K562 (cell line): ENCODE measurements around the gene A4GNT. TPM values are rescaled to one million over a fixed set of nuclear protein-coding genes. Genes with fewer than 3 reads are reported as not detected.

Experiments
- ATAC-seq: fragments of 200-7000 bp; cut with Tn5 transposase; 3 replicates; pipeline ENCODE4 v1.9.1; 2020; ENCODE audit warnings: moderate library complexity
- BruUV-seq: library from RNA; stranded (reverse); fragments of 400-500 nt; replicated peaks from 2 replicates; lab custom pipeline; 2021; lab: Mats Ljungman, UMichigan
- CTCF ChIA-PET: fragments of 300-600 bp; formaldehyde crosslinking; extraction: SDS; loops from one replicate; lab custom pipeline; 2021; ENCODE audit warnings: low intra/inter-chr PET ratio; lab: Yijun Ruan, JAX
- POLR2A ChIA-PET: fragments of 300-600, 350-650 bp; sonication (Branson Sonifier 250); formaldehyde crosslinking; extraction: SDS; loops from one replicate; lab custom pipeline; 2021; ENCODE audit warnings: antibody characterized with exemption, inconsistent platforms; lab: Yijun Ruan, JAX
- DNase-seq, 4 experiments: peaks; one replicate each; pipeline versions ENCODE4 v3.0.0 to v3.0.0-alpha.2; 2011 to 2018; ENCODE audit warnings: low spot score in 3 of 4, mixed read lengths in 3 of 4; ENCODE audit errors: extremely low read depth in 1 of 4
- FAIRE-seq: peaks from 2 replicates; lab custom pipeline; 2011; peaks lifted over from hg19 to GRCh38; lab: Jason Lieb, UNC
- H2AFZ ChIP-seq: 2 replicates; pipeline ENCODE4 v1.6.0; 2011; ENCODE audit warnings: low read depth, low read length, control low read depth, inconsistent platforms
- H3K27ac ChIP-seq: fragments of 200-600 bp; 3 replicates; pipeline ENCODE4 v1.8.0; 2011; ENCODE audit warnings: low read depth, mild to moderate bottlenecking, control low read depth, inconsistent platforms, low read length, moderate library complexity, mixed read lengths; ENCODE audit errors: extremely low read depth
- H3K27me3 ChIP-seq, 2 experiments: fragments of 300-600 bp in 1 of 2; 2 replicates in 1 of 2; 3 replicates in 1 of 2; pipeline versions ENCODE4 v1.6.0 to v1.8.0; 2011; ENCODE audit warnings: inconsistent platforms in 2 of 2, low read length in 2 of 2, mild to moderate bottlenecking in 1 of 2, mixed read lengths in 1 of 2, moderate library complexity in 1 of 2; ENCODE audit not compliant: control insufficient read depth in 2 of 2, insufficient read depth in 2 of 2
- H3K36me3 ChIP-seq: fragments of 300-600 bp; 3 replicates; pipeline ENCODE4 v1.8.0; 2011; ENCODE audit warnings: mild to moderate bottlenecking, low read length, inconsistent platforms; ENCODE audit not compliant: control insufficient read depth, insufficient read depth
- H3K4me1 ChIP-seq, 2 experiments: fragments of 200-600 bp in 1 of 2; replicated peaks in 1 of 2; 2 replicates in 1 of 2; 3 replicates in 1 of 2; pipeline versions ENCODE4 v1.5.1 to v1.8.0; 2011; ENCODE audit warnings: inconsistent platforms in 2 of 2, low read length in 2 of 2, mild to moderate bottlenecking in 1 of 2, mixed read lengths in 1 of 2, moderate library complexity in 1 of 2; ENCODE audit not compliant: control insufficient read depth in 2 of 2, insufficient read depth in 2 of 2
- H3K4me2 ChIP-seq: 2 replicates; pipeline ENCODE4 v1.6.1; 2011; ENCODE audit warnings: low read length, control low read depth, inconsistent platforms, mixed read lengths; ENCODE audit not compliant: insufficient read depth
- H3K4me3 ChIP-seq: fragments of 200-600 bp; sonication (generic), shearing (Covaris generic); 2 replicates; pipeline ENCODE4 v1.5.1; 2016; ENCODE audit warnings: control low read depth, inconsistent platforms
- H3K79me2 ChIP-seq: fragments of 200-600 bp; 3 replicates; pipeline ENCODE4 v1.8.0; 2011; ENCODE audit warnings: low read length, inconsistent platforms; ENCODE audit not compliant: control insufficient read depth, insufficient read depth
- H3K9ac ChIP-seq, 2 experiments: 2 replicates each; pipeline versions ENCODE4 v1.6.0 to v1.6.1; 2011; ENCODE audit warnings: low read depth in 2 of 2, low read length in 2 of 2, control low read depth in 1 of 2, inconsistent platforms in 1 of 2, mild to moderate bottlenecking in 1 of 2, mixed read lengths in 1 of 2; ENCODE audit not compliant: insufficient read depth in 1 of 2
- H3K9me1 ChIP-seq: one replicate; pipeline ENCODE4 v1.6.0; 2011; ENCODE audit warnings: inconsistent platforms, mild to moderate bottlenecking, low read length, moderate library complexity; ENCODE audit not compliant: control insufficient read depth, insufficient read depth
- H3K9me3 ChIP-seq: replicated peaks from 2 replicates; pipeline ENCODE4 v1.5.1; 2011; ENCODE audit warnings: low read depth, low read length, inconsistent platforms; ENCODE audit not compliant: control insufficient read depth, insufficient read depth
- H4K20me1 ChIP-seq: replicated peaks from 2 replicates; pipeline ENCODE4 v1.6.1; 2011; ENCODE audit warnings: low read length, inconsistent platforms, mixed read lengths; ENCODE audit not compliant: control insufficient read depth, insufficient read depth
- ARID1B ChIP-seq: fragments of 450-650 bp; IDR thresholded peaks from 2 replicates; pipeline ENCODE4 v1.6.1; 2016; ENCODE audit warnings: antibody characterized with exemption, mild to moderate bottlenecking, inconsistent platforms
- CEBPB ChIP-seq: fragments of 450-650 bp; IDR thresholded peaks from 2 replicates; pipeline ENCODE4 v1.6.1; 2016; ENCODE audit warnings: missing genetic modification characterization, missing compliant biosample characterization
- ESRRA ChIP-seq: fragments of 450-650 bp; IDR thresholded peaks from 2 replicates; pipeline ENCODE4 v1.6.1; 2014; ENCODE audit warnings: low read depth, mild to moderate bottlenecking, moderate library complexity, borderline replicate concordance
- ETV6 ChIP-seq, 3 experiments: fragments of 150-350 bp in 1 of 3; sonication (generic) in 1 of 3; formaldehyde crosslinking in 1 of 3; IDR thresholded peaks; 2 replicates each; pipeline versions ENCODE4 v1.6.1 to v1.8.0; 2014 to 2022; ENCODE audit warnings: borderline replicate concordance in 2 of 3, low read depth in 2 of 3, antibody characterized with exemption in 1 of 3, low read length in 1 of 3, mild to moderate bottlenecking in 1 of 3, missing genetic modification reagents in 1 of 3
- EZH2 ChIP-seq: IDR thresholded peaks from 2 replicates; pipeline ENCODE4 v1.6.1; 2012; ENCODE audit warnings: low read depth, mild to moderate bottlenecking, inconsistent platforms, low read length, borderline replicate concordance
- GABPB1 ChIP-seq: sonication (generic); formaldehyde crosslinking; IDR thresholded peaks from 2 replicates; pipeline ENCODE4 v1.8.0; 2022; ENCODE audit warnings: mild to moderate bottlenecking, missing genetic modification reagents
- HMGN3 ChIP-seq: IDR thresholded peaks from 2 replicates; pipeline ENCODE4 v1.6.1; 2011; ENCODE audit warnings: borderline replicate concordance, low read depth, mild to moderate bottlenecking, mixed read lengths, low read length; ENCODE audit not compliant: insufficient read length; ENCODE audit errors: extremely low read depth
- HOXB6 ChIP-seq: fragments of 250-450 bp; sonication (Bioruptor Pico); IDR thresholded peaks from 2 replicates; pipeline ENCODE4 v1.5.1; 2022; ENCODE audit warnings: mild to moderate bottlenecking, borderline replicate concordance
- NCOA1 ChIP-seq: fragments of 450-650 bp; IDR thresholded peaks from 2 replicates; pipeline ENCODE4 v1.6.1; 2016; ENCODE audit warnings: low read depth
- RBFOX2 ChIP-seq: fragments of 200-400 bp; formaldehyde crosslinking; IDR thresholded peaks from 2 replicates; pipeline ENCODE4 v1.6.1; 2017; ENCODE audit warnings: low read depth, mild to moderate bottlenecking, low read length, moderate library complexity
- RBM39 ChIP-seq: fragments of 200-400 bp; formaldehyde crosslinking; optimal IDR thresholded peaks from 2 replicates; pipeline ENCODE3; 2018; ENCODE audit warnings: low read depth, low read length
- RNF2 ChIP-seq: sonication (generic); IDR thresholded peaks from 2 replicates; pipeline ENCODE4 v1.6.1; 2016
- SREBF2 ChIP-seq: sonication (generic); formaldehyde crosslinking; IDR thresholded peaks from 2 replicates; pipeline ENCODE4 v1.4.0; 2020; ENCODE audit warnings: mild to moderate bottlenecking, missing genetic modification reagents
- STAT5B ChIP-seq: fragments of 250-450 bp; sonication (Bioruptor Pico); IDR thresholded peaks from 2 replicates; pipeline ENCODE4 v1.8.0; 2021; ENCODE audit warnings: mild to moderate bottlenecking, inconsistent platforms
- ZBTB17 ChIP-seq: fragments of 450-650 bp; formaldehyde crosslinking; IDR thresholded peaks from 2 replicates; pipeline ENCODE4 v1.4.0; 2020; ENCODE audit warnings: mild to moderate bottlenecking
- ZFX ChIP-seq: sonication (generic); formaldehyde crosslinking; IDR thresholded peaks from 2 replicates; pipeline ENCODE4 v1.8.0; 2022; ENCODE audit warnings: mild to moderate bottlenecking, missing genetic modification reagents, moderate library complexity
- ZNF212 ChIP-seq: fragments of 450-650 bp; formaldehyde crosslinking; IDR thresholded peaks from 2 replicates; pipeline ENCODE4 v1.4.0; 2020; ENCODE audit warnings: mild to moderate bottlenecking
- ZNF263 ChIP-seq: sonication (generic); formaldehyde crosslinking; IDR thresholded peaks from 2 replicates; pipeline ENCODE4 v1.8.0; 2022; ENCODE audit warnings: mild to moderate bottlenecking, missing genetic modification reagents, borderline replicate concordance
- ZNF3 ChIP-seq: fragments of 250-450 bp; sonication (Bioruptor Pico); IDR thresholded peaks from 2 replicates; pipeline ENCODE4 v1.5.0; 2021; ENCODE audit warnings: mild to moderate bottlenecking, moderate library complexity
- ZNF699 ChIP-seq: fragments of 250-450 bp; sonication (Bioruptor Pico); IDR thresholded peaks from 2 replicates; pipeline ENCODE4 v1.8.0; 2021; ENCODE audit warnings: mild to moderate bottlenecking, moderate library complexity; ENCODE audit not compliant: insufficient replicate concordance
- ZSCAN32 ChIP-seq: fragments of 450-650 bp; formaldehyde crosslinking; IDR thresholded peaks from 2 replicates; pipeline ENCODE4 v1.4.0; 2020; ENCODE audit warnings: mild to moderate bottlenecking, moderate library complexity
- WGBS: fragments of 100-300 bp; shearing (Covaris generic); methylation state at CpG from one replicate; pipeline ENCODE4 v1.1.6; 2016; ENCODE audit warnings: low coverage, mixed read lengths; ENCODE audit not compliant: insufficient coverage; ENCODE audit errors: missing lambda C conversion rate; 5-methylcytosine and 5-hydroxymethylcytosine counted together
- in situ Hi-C: fragments of 300-500 bp; cut with MboI; formaldehyde crosslinking; loops from 4 replicates; pipeline ENCODE4 v1.15.0; 2018; ENCODE audit warnings: inconsistent platforms, mixed read lengths
- intact Hi-C: fragments of 100-400 bp; cut with micrococcal nuclease; formaldehyde crosslinking; loops from 2 replicates; pipeline ENCODE4 v1.14.2; 2022
- polyA plus RNA-seq, 8 experiments: library from polyadenylated mRNA; depleted of rRNA in 4 of 8; stranded (reverse) in 5 of 8; unstranded in 3 of 8; fragments of >200 nt; fragmentation: Nextera tagmentation in 2 of 8; fragmentation: Illumina TruSeq in 1 of 8; extraction: Ambion mirVana in 2 of 8; extraction: Trizol in 1 of 8; gene quantifications; 2 replicates each; pipeline versions ENCODE4 v1.2.1 to v1.2.3, GENCODE V29; 2011 to 2014; ENCODE audit warnings: inconsistent platforms in 1 of 8, missing spikeins in 1 of 8
- total RNA-seq, 7 experiments: library from RNA; depleted of rRNA in 6 of 7; stranded (reverse); fragments of >200 nt in 6 of 7; fragmentation: Illumina TruSeq in 2 of 7; extraction: Trizol in 2 of 7; gene quantifications; 2 replicates each; pipeline versions ENCODE4 v1.2.1 to v1.2.3, GENCODE V29; 2011 to 2021; ENCODE audit warnings: low replicate concordance in 1 of 7
- TF ChIP-seq, protein P1 (sequence below): fragments of 450-650 bp; formaldehyde crosslinking; conservative IDR thresholded peaks from 2 replicates; pipeline ENCODE4 v1.4.0; 2022; ENCODE audit warnings: mild to moderate bottlenecking, missing genetic modification characterization

The A4GNT gene
- total and polyA plus RNA-seq, 9 of the 15 experiments (the other 6 are each of a cell fraction or from before 2014, with no cell fraction given) = not detected

DNA sequence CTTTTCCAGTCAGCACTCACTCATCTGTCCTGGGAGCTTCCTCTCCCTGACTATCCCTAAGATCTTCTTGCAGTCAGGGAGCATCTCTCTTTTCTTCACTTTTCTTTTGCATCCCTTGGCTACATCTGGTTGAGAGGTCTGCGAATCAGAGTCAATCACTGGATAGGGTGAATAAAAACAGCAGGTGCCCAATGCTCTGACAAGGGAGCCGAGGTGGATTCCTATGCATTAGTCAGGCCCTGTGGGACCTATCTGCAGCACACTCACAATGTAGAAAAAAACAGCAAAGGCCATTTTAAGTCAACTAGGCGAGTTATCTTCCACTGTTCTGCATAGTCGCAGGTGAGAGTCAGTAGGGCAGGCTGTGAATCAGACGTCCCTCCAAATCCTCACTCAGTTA, 52.3 kb downstream of the A4GNT start (continued):
- TF ChIP-seq HOXB6 (CRISPR knock-in tag) (no peak), CEBPB (tag) (no peak), ZNF263 (CRISPR knock-in tag) (no peak), ZNF699 (CRISPR knock-in tag) (no peak), ZSCAN32 (no peak), ARID1B (no peak), SREBF2 (CRISPR knock-in tag) (no peak), ZNF212 (CRISPR knock-in tag) (no peak)
- TF ChIP-seq, all 486 proteins: peak for 0

DNA sequence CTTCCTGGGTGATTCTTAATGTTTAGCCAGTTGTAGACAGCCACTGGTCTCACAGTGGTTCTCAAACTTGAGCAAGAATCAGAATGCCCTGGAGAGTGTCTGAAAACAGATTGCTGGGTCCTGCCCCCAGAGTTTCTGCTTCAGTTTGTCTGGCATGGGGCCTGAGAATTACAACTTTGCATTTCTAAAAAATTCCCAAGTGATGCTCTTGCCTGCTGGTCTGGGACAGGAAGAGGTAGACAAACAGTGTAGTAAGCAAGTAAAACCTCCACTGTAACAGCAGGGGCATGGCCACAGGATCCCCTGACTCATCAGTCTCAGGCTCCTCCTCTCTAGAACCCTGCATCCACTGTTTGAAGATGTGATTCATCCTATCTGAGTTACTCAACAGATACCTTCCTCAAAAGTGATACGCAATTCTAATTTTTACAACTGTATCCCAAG, 53.3 kb downstream of the A4GNT start:
- H2AFZ ChIP-seq = no peak overlapping the region
- H3K36me3 ChIP-seq = no peaks in the 10 kb centered on the region
- no peaks in the 10 kb centered on the region for H3K9me3 ChIP-seq
- ATAC-seq = no peak
- in situ Hi-C loops (no loop called here), intact Hi-C loops (no loop called here)
- 0% methylated on average over 1 of the region's 1 CpG for WGBS
- no peaks in the 10 kb centered on the region for H3K4me1 ChIP-seq
- no peaks in the 10 kb centered on the region for H3K79me2 ChIP-seq
- no peak overlapping the region for H3K27ac ChIP-seq
- no peak overlapping the region for H3K4me2 ChIP-seq
- no peak overlapping the region for H3K4me3 ChIP-seq
- no peak for FAIRE-seq
- H3K9ac ChIP-seq = no peak overlapping the region
- peaks cover 0 to 12% of the 10 kb centered on the region in 2 experiments; a peak in 2 of 5 replicates for H3K27me3 ChIP-seq
- BruUV-seq = no TSS peak
- no peak for DNase-seq
- H3K9me1 ChIP-seq = no peaks in the 10 kb centered on the region
- H4K20me1 ChIP-seq = no peaks in the 10 kb centered on the region; the same call in 1 of the 2 replicates
- POLR2A ChIA-PET = no interaction called here
- CTCF ChIA-PET = no interaction called here
- TF ChIP-seq RBFOX2 (no peak), ETV6 (IDR thresholded peaks at IDR 0.05; ENCODE audit: borderline replicate concordance in 1 of 2, low read depth in 2 of 2, low read length in 1 of 2) (no peak), ETV6 (CRISPR knock-in tag; IDR thresholded peaks at IDR 0.05; ENCODE audit: borderline replicate concordance) (no peak), RBM39 (no peak), ESRRA (no peak), ZFX (CRISPR knock-in tag) (no peak), GABPB1 (CRISPR knock-in tag) (no peak), HMGN3 (no peak), ZNF3 (CRISPR knock-in tag) (no peak), EZH2 (no peak), NCOA1 (no peak), ZBTB17 (CRISPR knock-in tag) (no peak), STAT5B (CRISPR knock-in tag) (no peak), RNF2 (no peak)
- TF ChIP-seq, protein P1, sequence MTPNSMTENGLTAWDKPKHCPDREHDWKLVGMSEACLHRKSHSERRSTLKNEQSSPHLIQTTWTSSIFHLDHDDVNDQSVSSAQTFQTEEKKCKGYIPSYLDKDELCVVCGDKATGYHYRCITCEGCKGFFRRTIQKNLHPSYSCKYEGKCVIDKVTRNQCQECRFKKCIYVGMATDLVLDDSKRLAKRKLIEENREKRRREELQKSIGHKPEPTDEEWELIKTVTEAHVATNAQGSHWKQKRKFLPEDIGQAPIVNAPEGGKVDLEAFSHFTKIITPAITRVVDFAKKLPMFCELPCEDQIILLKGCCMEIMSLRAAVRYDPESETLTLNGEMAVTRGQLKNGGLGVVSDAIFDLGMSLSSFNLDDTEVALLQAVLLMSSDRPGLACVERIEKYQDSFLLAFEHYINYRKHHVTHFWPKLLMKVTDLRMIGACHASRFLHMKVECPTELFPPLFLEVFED = no peak
